Astrocyte (in vitro differentiated cells and primary cell): ENCODE results near the gene COL11A2. TPM values are rescaled to one million over a fixed set of nuclear protein-coding genes. Genes with fewer than 3 reads are reported as not detected.
A peak's percentile ranks its signal among the peaks of the same experiment; 100 is the strongest.

Experiments
- DNase-seq: peaks from one replicate; pipeline ENCODE4 v3.0.0-alpha.2; 2010; ENCODE audit warnings: low read depth
- FAIRE-seq: peaks from 2 replicates; lab custom pipeline; 2011; peaks lifted over from hg19 to GRCh38; lab: Jason Lieb, UNC
- H2AFZ ChIP-seq: 2 replicates; pipeline ENCODE4 v1.6.0; 2012; ENCODE audit warnings: low read depth, low read length, inconsistent platforms
- H3K27ac ChIP-seq: 2 replicates; pipeline ENCODE4 v1.5.1; 2011; ENCODE audit warnings: low read depth, low read length, inconsistent platforms
- H3K27me3 ChIP-seq: 2 replicates; pipeline ENCODE4 v1.6.0; 2011; ENCODE audit warnings: low read length, inconsistent platforms; ENCODE audit not compliant: insufficient read depth
- H3K36me3 ChIP-seq: 2 replicates; pipeline ENCODE4 v1.5.1; 2011; ENCODE audit warnings: low read length, inconsistent platforms; ENCODE audit not compliant: insufficient read depth
- H3K4me1 ChIP-seq: 2 replicates; pipeline ENCODE4 v1.5.1; 2011; ENCODE audit warnings: low read length, inconsistent platforms; ENCODE audit not compliant: insufficient read depth
- H3K4me2 ChIP-seq: 2 replicates; pipeline ENCODE4 v1.6.0; 2012; ENCODE audit warnings: low read length, inconsistent platforms
- H3K4me3 ChIP-seq: 2 replicates; pipeline ENCODE4 v1.5.1; 2011; ENCODE audit warnings: low read depth, mild to moderate bottlenecking, low read length, inconsistent platforms; ENCODE audit not compliant: insufficient read depth
- H3K79me2 ChIP-seq: 2 replicates; pipeline ENCODE4 v1.6.0; 2012; ENCODE audit warnings: mild to moderate bottlenecking, low read length, inconsistent platforms; ENCODE audit not compliant: insufficient read depth
- H3K9ac ChIP-seq: 2 replicates; pipeline ENCODE4 v1.6.0; 2012; ENCODE audit warnings: mild to moderate bottlenecking, low read length, inconsistent platforms
- H3K9me3 ChIP-seq: 2 replicates; pipeline ENCODE4 v1.5.1; 2012; ENCODE audit warnings: low read depth, mild to moderate bottlenecking, low read length, inconsistent platforms; ENCODE audit not compliant: insufficient read depth
- H4K20me1 ChIP-seq: 2 replicates; pipeline ENCODE4 v1.6.0; 2012; ENCODE audit warnings: low read length, inconsistent platforms; ENCODE audit not compliant: insufficient read depth
- H3K27ac Mint-ChIP-seq: one replicate; pipeline ENCODE4 v1.8.0; 2021; ENCODE audit warnings: mild to moderate bottlenecking, mixed read lengths; ENCODE audit not compliant: unreplicated experiment
- H3K27me3 Mint-ChIP-seq: one replicate; pipeline ENCODE4 v1.8.0; 2021; ENCODE audit warnings: low read depth, mixed read lengths; ENCODE audit not compliant: unreplicated experiment
- H3K36me3 Mint-ChIP-seq: one replicate; pipeline ENCODE4 v1.8.0; 2021; ENCODE audit warnings: low read depth, mixed read lengths; ENCODE audit not compliant: unreplicated experiment
- H3K4me1 Mint-ChIP-seq: one replicate; pipeline ENCODE4 v1.8.0; 2021; ENCODE audit warnings: low read depth, mixed read lengths; ENCODE audit not compliant: unreplicated experiment
- H3K4me3 Mint-ChIP-seq: one replicate; pipeline ENCODE4 v1.8.0; 2021; ENCODE audit warnings: mild to moderate bottlenecking, moderate library complexity, mixed read lengths; ENCODE audit not compliant: unreplicated experiment
- H3K9me3 Mint-ChIP-seq: one replicate; pipeline ENCODE4 v1.8.0; 2021; ENCODE audit warnings: mild to moderate bottlenecking, mixed read lengths; ENCODE audit not compliant: unreplicated experiment
- EZH2 ChIP-seq: IDR thresholded peaks from 2 replicates; pipeline ENCODE4 v1.6.1; 2012; ENCODE audit warnings: mild to moderate bottlenecking, low read length, inconsistent platforms; ENCODE audit not compliant: insufficient read depth
- total RNA-seq: library from RNA; stranded (reverse); gene quantifications from 2 replicates; pipeline ENCODE4 v1.2.1, GENCODE V29; 2021
- TF ChIP-seq, protein P1 (sequence below): IDR thresholded peaks from 2 replicates; pipeline ENCODE4 v1.5.1; 2011; ENCODE audit warnings: low read depth, mild to moderate bottlenecking, inconsistent platforms, low read length, moderate library complexity; ENCODE audit not compliant: insufficient read depth

Gene COL11A2
- total RNA-seq, 1 donor from 2014 or later, result 1.3 TPM

DNA sequence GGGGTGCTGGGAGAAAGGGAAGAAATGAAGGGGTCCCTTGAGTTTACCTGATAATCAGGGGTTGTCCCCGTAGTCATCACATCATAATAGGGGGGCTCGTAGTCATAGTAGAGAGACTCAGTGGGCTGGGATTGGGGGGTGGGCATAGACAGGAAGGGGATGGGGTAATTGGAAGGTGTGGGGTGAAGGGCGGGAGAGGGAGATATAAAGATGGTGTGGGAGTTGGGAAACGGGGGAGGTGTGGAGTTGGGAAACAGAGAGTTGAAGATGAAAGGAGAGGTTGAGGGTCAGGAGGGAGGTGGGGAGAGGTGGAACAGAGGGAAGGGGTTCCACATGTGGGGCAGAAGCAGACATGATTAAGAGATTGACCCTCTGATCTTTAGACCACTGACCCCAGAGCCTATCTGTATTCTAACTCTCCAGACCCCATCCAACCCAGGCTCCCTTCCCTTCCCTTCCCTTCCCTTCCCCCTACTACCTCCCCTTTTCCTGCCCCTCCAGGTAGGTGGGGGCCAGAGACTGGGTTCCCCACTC is 6.5 kb downstream of the COL11A2 start:
- H3K36me3 ChIP-seq, result no peaks in the 10 kb centered on the region
- no peak for DNase-seq
- H3K27me3 Mint-ChIP-seq, result peaks cover 28% of the 10 kb centered on the region
- peaks cover 2% of the 10 kb centered on the region for H3K9me3 Mint-ChIP-seq
- no peaks in the 10 kb centered on the region for H3K27me3 ChIP-seq
- H3K9ac ChIP-seq, result no peak overlapping the region
- H3K4me3 ChIP-seq, result no peak overlapping the region
- H3K27ac ChIP-seq, result no peak overlapping the region
- H3K27ac Mint-ChIP-seq, result no peak overlapping the region
- H3K4me2 ChIP-seq, result no peak overlapping the region
- no peak for FAIRE-seq
- H3K4me3 Mint-ChIP-seq, result no peak overlapping the region
- no peak for TF ChIP-seq EZH2
- TF ChIP-seq, protein P1, sequence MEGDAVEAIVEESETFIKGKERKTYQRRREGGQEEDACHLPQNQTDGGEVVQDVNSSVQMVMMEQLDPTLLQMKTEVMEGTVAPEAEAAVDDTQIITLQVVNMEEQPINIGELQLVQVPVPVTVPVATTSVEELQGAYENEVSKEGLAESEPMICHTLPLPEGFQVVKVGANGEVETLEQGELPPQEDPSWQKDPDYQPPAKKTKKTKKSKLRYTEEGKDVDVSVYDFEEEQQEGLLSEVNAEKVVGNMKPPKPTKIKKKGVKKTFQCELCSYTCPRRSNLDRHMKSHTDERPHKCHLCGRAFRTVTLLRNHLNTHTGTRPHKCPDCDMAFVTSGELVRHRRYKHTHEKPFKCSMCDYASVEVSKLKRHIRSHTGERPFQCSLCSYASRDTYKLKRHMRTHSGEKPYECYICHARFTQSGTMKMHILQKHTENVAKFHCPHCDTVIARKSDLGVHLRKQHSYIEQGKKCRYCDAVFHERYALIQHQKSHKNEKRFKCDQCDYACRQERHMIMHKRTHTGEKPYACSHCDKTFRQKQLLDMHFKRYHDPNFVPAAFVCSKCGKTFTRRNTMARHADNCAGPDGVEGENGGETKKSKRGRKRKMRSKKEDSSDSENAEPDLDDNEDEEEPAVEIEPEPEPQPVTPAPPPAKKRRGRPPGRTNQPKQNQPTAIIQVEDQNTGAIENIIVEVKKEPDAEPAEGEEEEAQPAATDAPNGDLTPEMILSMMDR, result no peak
- peaks cover 8% of the 10 kb centered on the region for H3K36me3 Mint-ChIP-seq
- peaks cover 2% of the 10 kb centered on the region for H3K4me1 Mint-ChIP-seq
- H3K9me3 ChIP-seq, result no peaks in the 10 kb centered on the region
- no peaks in the 10 kb centered on the region for H4K20me1 ChIP-seq
- H3K79me2 ChIP-seq, result no peaks in the 10 kb centered on the region
- no peaks in the 10 kb centered on the region for H3K4me1 ChIP-seq
- no peak overlapping the region for H2AFZ ChIP-seq

DNA sequence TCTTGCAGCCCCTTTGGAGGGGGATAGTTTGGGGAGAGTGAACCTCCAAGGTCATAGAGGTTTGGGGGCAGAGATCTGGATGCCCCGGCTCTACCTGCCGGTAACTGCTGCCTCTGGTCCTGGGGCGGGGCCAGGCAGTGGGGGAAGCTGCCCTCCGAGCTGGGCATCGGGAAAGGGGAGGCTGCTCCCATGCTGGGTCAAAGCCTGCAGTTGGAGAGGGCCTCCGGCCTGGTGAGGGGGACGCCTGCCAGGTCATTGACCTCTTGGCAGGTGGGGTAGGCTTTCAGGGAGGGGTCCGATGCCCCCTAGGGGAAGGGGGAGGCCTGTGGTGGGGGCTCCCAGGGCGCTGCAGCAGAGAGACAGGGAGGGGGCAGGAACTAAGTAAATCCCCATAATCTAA is 7.1 kb downstream of the COL11A2 start:
- TF ChIP-seq EZH2, result no peak
- TF ChIP-seq, protein P1, result no peak

DNA sequence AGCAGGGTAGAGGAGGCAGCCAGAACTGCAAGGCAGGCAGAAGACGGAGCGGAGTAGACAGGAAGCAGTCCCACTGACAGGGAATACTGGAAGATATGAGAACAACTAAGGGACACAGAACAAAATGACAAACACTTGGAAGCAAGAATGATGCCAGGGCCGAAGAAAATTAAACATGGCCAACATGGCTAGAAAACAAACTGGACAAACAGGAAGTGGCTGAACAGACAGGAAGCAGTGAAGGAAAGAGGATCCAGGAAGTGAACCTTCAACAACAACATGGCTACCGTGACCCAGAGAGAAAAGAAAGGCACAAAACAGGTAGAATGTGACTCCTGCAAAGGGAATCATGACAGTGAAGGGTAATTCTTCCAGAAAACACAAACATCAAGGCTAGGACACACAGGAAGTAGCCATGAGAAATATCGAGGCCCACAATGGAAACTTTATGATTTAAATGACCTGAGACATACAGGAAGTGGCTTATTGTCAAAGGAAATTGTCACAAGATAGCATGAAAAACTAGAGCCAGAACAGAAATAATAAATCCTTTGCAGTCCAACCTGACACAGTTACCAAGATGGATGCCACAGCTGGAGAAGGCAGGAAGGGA is 9.1 kb downstream of the COL11A2 start:
- Histone ChIP-seq H3K9ac (no peak overlapping the region), H3K4me3 (no peak overlapping the region), H4K20me1 (no peaks in the 10 kb centered on the region), H3K4me1 (no peaks in the 10 kb centered on the region), H3K9me3 (no peaks in the 10 kb centered on the region), H3K27ac (no peak overlapping the region), H3K79me2 (no peaks in the 10 kb centered on the region), H3K36me3 (no peaks in the 10 kb centered on the region), H2AFZ (peak overlapping the region; percentile 73), H3K4me2 (no peak overlapping the region), H3K27me3 (no peaks in the 10 kb centered on the region)
- peaks cover 28% of the 10 kb centered on the region for H3K27me3 Mint-ChIP-seq
- FAIRE-seq, result no peak
- peaks cover 9% of the 10 kb centered on the region for H3K36me3 Mint-ChIP-seq
- H3K4me1 Mint-ChIP-seq, result no peaks in the 10 kb centered on the region
- no peak overlapping the region for H3K4me3 Mint-ChIP-seq
- no peak for DNase-seq
- H3K27ac Mint-ChIP-seq, result no peak overlapping the region
- peaks cover 2% of the 10 kb centered on the region for H3K9me3 Mint-ChIP-seq
- TF ChIP-seq EZH2, result no peak
- TF ChIP-seq, protein P1, result no peak

More for the DNA sequence above, 7.1 kb downstream of the COL11A2 start:
- Mint-ChIP-seq H3K27me3 (peaks cover 24% of the 10 kb centered on the region), H3K27ac (no peak overlapping the region), H3K4me3 (no peak overlapping the region), H3K4me1 (peaks cover under 1% of the 10 kb centered on the region), H3K36me3 (peaks cover 7% of the 10 kb centered on the region), H3K9me3 (peaks cover 2% of the 10 kb centered on the region)
- Histone ChIP-seq H3K9me3 (no peaks in the 10 kb centered on the region), H3K27me3 (no peaks in the 10 kb centered on the region), H3K79me2 (no peaks in the 10 kb centered on the region), H3K27ac (no peak overlapping the region), H3K4me1 (no peaks in the 10 kb centered on the region), H3K9ac (no peak overlapping the region), H3K36me3 (no peaks in the 10 kb centered on the region), H4K20me1 (no peaks in the 10 kb centered on the region), H3K4me3 (no peak overlapping the region), H2AFZ (no peak overlapping the region), H3K4me2 (no peak overlapping the region)
- DNase-seq (no peak), FAIRE-seq (no peak)
